Renal pelvis (tissue), 12 donors: Measurements from ENCODE around the gene OR5M11. TPM values are rescaled to one million over a fixed set of nuclear protein-coding genes. Genes with fewer than 3 reads are reported as not detected.
"Not testable (repeated sequence)": the region's sequence is repeated elsewhere in the genome, so short reads cannot be mapped to it uniquely, and the experiment has no call there.

Source experiments
- DNase-seq: peaks from one replicate; pipeline ENCODE4 v3.0.0-alpha.2; 2013
- long read RNA-seq, 16 experiments: transcript quantifications; one replicate each; lab custom pipeline, GENCODE V29; 2026
- polyA plus RNA-seq, 3 donors: library from polyadenylated mRNA; unstranded; fragments of 120-200 nt; gene quantifications; one replicate each; pipeline ENCODE4 v1.2.1, GENCODE V29; 2013; ENCODE audit not compliant: insufficient read length in 3 of 3

Gene OR5M11
- polyA plus RNA-seq, result not detected
- long read RNA-seq, donor 1, result 0 reads
- long read RNA-seq, donor 2, result 0 reads
- long read RNA-seq, donor 3, result 0 reads
- long read RNA-seq, donor 4, result 0 reads
- long read RNA-seq, donor 5, result 0 reads
- long read RNA-seq, donor 6, result 0 reads
- long read RNA-seq, donor 7, result 0 reads
- long read RNA-seq, donor 8, result 0 reads
- long read RNA-seq, donor 9, result 0 reads
- long read RNA-seq, donor 10, result 0 reads
- long read RNA-seq, donor 11, result 0 reads
- long read RNA-seq, donor 12, result 0 reads
- long read RNA-seq, donor 13, result 0 reads
- long read RNA-seq, donor 14, result 0 reads
- long read RNA-seq, donor 15, result 0 reads
- long read RNA-seq, donor 16, result 0 reads

DNA sequence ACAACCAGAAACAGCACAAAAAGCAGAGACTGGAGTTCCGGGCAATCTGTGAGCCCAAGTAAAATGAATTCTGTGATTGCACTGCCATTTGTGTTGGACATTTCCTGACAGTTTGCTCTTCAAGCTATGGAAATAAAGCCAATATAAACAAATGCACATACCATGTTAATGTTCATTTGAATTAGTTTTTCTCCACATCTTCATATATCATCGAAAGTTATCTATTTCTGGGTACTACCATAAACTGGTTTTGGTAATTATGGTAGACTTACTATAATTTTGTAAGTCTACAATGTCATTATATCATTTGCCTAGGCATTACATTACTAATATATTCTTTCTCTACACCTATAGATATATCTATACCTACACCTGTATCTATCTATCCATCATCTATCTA lies at the start of gene OR5M11:
Gene OR5M11 (minus strand): TSS at position 101 of the 400 bp plus-strand sequence. CDS start 0 bp downstream, at position 101.
- DNase-seq, result no peak

DNA sequence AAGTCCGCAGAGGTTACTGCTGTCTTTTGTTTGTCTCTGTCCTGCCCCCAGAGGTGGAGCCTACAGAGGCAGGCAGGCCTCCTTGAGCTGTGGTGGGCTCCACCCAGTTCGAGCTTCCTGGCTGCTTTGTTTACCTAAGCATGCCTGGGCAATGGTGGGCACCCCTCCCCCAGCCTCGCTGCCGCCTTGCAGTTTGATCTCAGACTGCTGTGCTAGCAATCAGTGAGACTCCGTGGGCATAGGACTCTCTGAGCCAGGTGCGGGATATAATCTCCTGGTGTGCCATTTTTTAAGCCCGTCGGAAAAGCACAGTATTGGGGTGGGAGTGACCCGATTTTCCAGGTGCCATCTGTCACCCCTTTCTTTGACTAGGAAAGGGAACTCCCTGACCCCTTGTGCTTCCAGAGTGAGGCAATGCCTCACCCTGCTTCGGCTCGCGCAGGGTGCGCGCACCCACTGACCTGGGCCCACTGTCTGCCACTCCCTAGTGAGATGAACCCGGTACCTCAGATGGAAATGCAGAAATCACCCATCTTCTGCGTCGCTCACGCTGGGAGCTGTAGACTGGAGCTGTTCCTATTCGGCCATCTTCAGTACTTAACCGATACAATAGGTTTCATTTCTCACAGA lies 49.1 kb upstream of the OR5M11 start:
- not testable (repeated sequence) for DNase-seq

DNA sequence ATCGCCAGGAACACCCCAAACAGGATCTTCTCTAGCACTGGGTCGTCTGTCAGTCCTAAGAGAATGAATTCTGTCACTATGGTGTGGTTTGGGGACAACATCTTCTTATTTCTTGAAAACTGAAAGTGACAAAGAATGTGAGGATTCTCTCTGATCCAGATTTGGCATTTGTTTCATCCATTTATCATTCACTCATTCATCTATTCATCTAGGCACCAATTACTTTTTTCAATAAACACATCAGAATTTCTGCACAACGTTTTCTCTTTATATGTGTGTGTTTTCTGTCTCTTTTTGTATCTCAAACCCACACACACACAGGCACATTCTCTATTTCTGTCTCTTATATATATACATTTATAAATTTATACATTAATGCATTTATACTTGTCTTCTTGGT lies 34.6 kb upstream of the OR5M11 start, which contains the start of gene OR5M10:
Gene OR5M10 (minus strand): TSS at position 101 of the 400 bp plus-strand sequence. CDS start 0 bp downstream, at position 101.
- DNase-seq, result no peak

DNA sequence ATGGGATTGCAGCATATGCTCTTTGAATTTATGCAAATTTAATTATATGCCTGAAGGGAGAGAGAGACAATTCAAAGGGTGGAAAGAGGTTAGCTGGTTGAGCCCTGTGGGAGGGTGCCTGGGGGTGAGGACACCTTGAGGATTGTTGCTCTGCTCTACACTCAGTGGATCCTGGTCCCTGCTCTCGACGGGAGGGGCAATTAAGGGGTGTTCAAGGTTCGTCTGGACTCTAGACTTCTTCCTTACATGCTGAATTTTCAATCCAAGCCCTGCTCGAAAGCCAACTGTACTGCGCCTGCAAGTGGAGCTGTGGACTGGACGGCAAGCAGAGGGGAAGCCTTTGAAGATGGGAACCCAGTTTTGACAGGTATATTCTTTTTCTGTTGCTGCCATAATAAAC lies 15.5 kb upstream of the OR5M11 start:
- no peak for DNase-seq

DNA sequence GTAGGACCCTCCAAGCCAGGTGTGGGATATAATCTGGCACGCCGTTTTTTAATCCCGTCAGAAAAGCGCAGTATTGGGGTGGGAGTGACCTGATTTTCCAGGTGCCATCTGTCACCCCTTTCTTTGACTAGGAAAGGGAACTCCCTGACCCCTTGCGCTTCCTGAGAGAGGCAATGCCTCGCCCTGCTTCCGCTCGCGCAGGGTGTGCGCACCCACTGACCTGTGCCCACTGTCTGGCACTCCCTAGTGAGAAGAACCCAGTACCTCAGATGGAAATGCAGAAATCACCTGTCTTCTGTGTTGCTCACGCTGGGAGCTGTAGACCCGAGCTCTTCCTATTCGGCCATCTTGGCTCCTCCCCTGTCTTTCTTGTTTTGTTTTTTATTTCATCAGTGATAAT lies 11.6 kb upstream of the OR5M11 start:
- DNase-seq, result not testable (repeated sequence)

DNA sequence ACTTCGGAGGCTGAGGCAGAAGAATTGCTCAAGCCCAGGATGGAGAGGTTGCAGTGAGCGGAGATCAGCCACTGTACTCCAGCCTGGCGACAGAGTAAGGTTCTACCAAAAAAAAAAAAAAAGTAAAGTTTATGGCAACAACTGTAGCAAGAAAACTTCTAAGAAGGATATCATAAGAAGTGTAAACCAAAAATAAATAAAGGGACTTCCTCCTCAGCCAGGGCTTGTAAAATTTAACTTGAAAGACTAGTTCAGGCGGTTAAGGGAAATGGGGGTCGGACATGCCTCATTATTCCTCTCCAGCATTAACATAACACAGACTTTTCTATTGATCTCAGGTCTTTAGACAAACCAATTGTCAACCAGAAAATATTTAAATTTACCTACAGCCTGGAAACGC lies 2.5 kb upstream of the OR5M11 start:
- no peak for DNase-seq

DNA sequence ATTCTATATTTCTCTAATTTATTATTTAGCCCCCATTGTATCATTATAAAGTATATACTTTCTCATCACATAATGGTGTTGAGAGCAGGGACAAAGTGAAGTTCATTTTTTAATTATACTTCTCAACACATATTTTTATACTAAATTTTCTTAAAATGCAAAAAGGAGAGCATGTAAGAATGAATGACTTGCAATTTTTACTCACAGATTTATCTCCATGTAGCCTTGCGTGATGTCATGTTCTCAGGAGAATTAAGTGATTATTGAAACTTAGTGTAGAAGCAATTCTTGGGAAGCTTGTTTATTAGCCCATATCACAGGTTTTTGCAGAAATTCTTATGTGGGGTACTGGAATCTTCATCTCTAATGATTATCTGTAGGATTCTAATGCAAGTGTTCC lies 682 bp upstream of the OR5M11 start:
- no peak for DNase-seq

DNA sequence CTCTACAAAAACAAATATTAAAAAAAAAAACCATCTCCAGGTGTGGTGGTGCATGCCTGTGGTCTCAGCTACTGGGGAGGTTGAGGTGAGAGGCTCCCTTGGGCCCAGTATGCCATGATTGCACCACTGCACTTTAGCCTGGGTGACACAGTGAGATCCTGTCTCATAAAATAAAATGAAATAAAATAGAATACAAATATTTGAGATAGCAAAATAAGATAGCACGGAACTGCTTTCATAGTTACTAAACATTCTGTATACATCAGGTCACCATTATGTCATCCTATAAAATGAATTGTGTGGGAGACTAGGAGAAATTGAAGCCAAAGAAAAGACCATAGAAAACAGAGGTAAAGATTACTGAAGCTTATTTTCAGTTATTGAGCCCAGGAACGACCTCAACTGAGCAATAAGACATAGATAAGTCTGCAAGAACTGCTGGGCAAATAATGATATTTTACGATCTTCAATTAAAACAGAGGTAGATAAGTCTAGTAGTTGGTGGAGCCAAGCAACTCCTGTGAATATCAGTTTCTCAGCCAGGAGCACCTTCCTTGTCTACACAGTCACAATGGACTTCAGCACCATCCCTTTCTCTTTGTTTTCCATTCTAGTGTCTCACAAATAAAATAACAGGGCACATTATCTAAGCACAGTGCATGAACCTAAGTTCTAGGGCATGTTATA lies 9.9 kb downstream of the OR5M11 start:
- no peak for DNase-seq

DNA sequence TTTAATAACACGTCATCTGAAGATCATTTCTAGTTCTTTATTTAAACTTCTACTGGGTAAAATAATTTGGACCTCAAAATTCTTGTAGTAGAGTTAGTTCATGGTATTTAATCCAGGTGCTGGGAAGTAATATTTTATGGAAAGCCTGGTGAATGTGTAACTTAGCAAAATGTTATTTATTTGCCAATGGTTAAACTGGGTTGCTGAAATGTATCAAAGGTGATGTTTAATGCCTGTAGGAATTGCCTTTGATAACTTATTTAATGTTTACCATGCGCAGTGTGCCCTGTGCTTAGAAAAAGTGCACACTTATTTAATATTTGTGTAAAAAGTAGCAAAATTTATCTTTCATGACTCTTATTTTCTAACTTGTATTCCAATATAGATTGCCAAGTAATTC lies 11.2 kb downstream of the OR5M11 start:
- no peak for DNase-seq

DNA sequence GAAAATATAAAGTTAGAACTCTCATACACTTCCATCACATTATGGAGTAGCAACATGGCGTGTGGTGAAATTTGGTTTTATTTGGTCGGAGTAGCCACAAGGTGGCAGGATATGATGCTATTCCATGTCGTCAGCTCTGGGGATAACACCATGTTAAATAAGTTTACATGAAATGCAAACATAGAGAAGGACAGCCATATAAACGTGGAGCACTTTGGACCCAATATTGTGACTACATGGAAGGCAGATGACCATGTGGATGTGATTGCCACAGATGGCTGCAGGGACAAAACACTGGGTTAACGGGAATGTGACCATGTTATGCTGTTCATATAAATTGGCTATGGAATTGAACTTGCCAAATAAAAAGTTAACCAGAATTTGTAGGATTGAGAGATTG lies 21.0 kb downstream of the OR5M11 start:
- DNase-seq, result no peak

DNA sequence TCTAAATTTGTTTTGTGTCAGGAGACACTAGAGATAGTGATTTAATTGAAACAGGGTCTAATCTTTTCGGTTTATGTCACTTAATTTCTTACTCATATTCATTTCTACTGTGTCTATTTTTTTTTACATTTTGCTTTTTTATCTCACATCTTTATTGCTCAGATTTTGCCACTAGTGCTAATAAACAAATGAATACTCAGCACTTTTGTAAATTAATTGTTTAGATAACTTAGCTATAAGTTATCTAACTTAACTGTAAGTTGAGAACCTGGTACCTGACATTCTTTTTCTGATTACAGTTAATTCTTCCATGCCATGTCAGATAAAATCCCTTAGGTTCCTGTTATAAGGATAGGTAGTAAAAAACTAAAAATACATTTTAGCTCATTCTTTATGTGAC lies 29.8 kb downstream of the OR5M11 start:
- no peak for DNase-seq

DNA sequence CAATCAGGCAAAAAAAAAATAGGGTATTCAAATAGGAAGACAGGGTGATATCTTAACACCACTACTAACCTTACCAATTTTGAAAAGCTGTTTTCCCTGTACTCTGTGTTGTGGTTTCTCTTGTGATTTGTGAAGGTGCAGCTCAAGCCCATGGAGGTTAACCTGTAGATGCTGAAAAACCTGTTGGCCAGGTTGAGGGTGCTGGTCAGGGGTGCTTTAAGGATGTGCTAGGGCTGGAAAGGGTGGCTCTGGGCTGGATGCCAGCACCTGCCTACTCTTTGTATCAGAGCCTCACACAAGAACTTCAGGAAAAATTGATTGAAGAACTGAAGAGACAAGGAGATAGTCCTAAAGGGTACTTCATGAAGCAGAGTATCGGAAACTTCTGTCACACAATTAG lies 33.6 kb downstream of the OR5M11 start:
- no peak for DNase-seq

DNA sequence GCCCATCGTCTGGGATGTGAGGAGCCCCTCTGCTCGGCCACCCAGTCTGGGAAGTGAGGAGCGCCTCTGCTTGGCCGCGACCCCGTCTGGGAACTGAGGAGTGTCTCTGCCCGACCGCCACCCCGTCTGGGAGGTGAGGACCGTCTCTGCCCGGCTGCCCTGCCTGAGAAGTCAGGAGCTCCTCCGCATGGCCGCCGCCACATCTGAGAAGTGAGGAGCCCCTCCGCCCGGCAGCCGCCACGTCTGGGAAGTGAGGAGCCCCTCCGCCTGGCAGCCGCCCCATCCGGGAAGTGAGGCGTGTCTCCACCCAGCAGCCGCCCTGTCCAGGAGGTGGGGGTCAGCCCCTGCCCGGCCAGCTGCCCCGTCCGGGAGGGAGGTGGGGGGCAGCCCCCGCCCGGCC lies 46.0 kb downstream of the OR5M11 start:
- DNase-seq, result no peak

DNA sequence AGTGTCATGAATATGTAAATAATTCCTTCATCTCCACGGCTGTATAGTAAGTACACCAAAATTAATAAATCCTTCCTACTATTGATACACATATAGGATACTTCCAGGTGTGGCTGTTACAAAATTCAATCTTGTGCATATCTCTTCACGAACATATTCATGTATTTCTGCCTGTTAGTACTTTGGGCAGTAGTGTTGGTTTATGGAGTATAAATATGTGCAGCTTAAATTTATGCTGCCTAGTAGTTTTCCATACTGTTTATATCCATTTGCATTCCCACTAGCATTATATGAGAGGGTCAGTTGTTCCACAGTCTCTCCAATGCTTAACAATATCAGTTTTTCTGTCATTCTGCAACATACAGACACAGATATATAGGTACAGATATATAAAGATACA lies 47.9 kb downstream of the OR5M11 start:
- no peak for DNase-seq

Other genes starting within 250 kb of the OR5M11 start
- not detected for gene OR8K3, start 228.1 kb downstream of the OR5M11 start, polyA plus RNA-seq
- not detected for gene OR8K1, start 197.2 kb downstream of the OR5M11 start, polyA plus RNA-seq
- gene OR8J1, start 189.0 kb downstream of the OR5M11 start, polyA plus RNA-seq, result not detected
- not detected for gene OR8U1, start 167.6 kb downstream of the OR5M11 start, polyA plus RNA-seq
- not detected for gene OR5AL1, start 130.6 kb downstream of the OR5M11 start, polyA plus RNA-seq
- gene OR5M3, start 69.9 kb downstream of the OR5M11 start, polyA plus RNA-seq, result not detected
- gene OR5M8, start 51.9 kb downstream of the OR5M11 start, polyA plus RNA-seq, result not detected
- not detected for gene OR5M10, start 34.5 kb upstream of the OR5M11 start, polyA plus RNA-seq
- gene OR5M1, start 71.6 kb upstream of the OR5M11 start, polyA plus RNA-seq, result not detected
- not detected for gene OR5AP2, start 99.2 kb upstream of the OR5M11 start, polyA plus RNA-seq
- not detected for gene OR5AR1, start 120.4 kb upstream of the OR5M11 start, polyA plus RNA-seq
- not detected for gene OR9G1, start 155.8 kb upstream of the OR5M11 start, polyA plus RNA-seq
- gene OR9G4, start 205.4 kb upstream of the OR5M11 start, polyA plus RNA-seq, result not detected